Stimulated activated CD4-positive, alpha-beta T cell treated with anti-CD3 and anti-CD28 coated beads, Interleukin-12 subunit alpha, Interleukin-12 subunit beta, amount 100 ng/mL, for 48 hours (primary cell): ENCODE results near the gene VEPH1.

ENCODE experiments used
- DNase-seq, 3 donors: peaks; one replicate each; pipeline ENCODE4 v3.0.0-alpha.2; 2020; ENCODE audit warnings: low read depth in 2 of 3, low spot score in 1 of 3

The VEPH1 gene

DNA sequence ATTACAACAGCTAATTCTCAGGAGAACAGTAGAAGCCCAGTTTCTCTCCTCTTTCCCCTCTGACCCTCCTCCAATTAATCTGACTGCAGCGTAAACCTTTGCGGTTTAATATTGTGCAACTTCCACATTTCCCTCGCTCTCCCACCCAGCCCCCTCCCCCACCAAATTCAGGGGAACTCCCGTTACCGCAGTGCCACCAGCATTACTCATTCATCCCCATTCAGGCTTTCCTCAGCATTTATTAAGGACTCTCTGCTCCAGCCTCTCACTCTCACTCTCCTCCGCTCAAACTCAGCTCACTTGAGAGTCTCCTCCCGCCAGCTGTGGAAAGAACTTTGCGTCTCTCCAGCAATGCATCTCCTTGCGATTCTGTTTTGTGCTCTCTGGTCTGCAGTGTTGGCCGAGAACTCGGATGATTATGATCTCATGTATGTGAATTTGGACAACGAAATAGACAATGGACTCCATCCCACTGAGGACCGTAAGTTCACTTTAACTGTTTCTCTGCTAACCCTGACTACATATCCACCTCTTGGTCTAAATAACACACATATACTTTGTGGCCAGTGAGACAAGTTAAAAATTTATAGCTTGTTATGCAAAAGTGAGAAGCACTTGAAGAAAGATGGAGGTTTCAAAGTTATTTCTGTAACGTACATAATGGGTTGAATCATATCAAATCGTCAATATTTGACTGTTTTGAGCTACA is 66.5 kb downstream of the VEPH1 start, which contains the start of gene PTX3:
Gene PTX3, plus strand, starts transcription at position 268 of the 709 bp plus-strand sequence. Its CDS starts 84 bp downstream, at position 352.
- no peak for DNase-seq

DNA sequence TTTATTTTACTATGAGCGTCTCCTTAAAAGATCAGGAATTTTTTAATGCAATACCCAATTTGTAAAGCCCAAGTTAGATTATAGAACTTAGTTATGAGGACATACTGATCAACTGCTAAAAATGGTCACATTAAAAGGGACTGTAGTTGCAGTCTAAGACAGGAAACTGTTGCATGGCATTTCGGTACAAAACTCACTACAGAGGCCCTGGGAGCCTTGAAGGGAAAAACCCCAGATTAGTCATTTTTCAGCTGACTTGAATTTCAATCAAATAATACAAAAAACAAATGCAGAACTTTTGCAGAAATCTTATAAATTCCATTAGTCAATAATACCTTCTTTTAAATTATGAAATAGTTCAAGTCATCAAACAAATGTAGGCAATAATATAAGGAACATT is 73.5 kb downstream of the VEPH1 start:
- DNase-seq, result no peak

GRCh38 chr3:157428853-157429252 is 74.4 kb downstream of the VEPH1 start:
- no peak for DNase-seq

- DNase-seq, result no peak
Observed at GRCh38 chr3:157427901-157428300, 75.3 kb downstream of the VEPH1 start.

DNA sequence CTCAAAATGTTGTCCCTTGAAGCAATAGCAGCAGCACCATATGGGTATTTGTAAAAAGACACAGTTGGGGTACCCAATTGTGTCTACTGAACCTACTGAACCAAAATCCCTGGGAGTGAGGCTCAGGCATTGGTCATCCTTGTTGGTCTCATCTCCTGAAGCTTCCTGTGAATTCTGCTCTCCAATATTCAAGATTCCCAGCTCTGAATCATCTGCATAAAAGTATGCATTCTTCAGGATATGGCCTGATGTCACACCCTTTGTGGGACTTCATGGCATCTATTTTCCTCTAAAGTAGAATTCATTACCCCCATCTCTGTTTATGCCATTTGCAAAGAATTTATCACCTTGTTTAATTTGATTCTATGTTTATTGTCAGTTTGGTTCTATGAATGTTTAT is 79.9 kb downstream of the VEPH1 start:
- DNase-seq, result no peak

GRCh38 chr3:157420606-157421130 is 82.5 kb downstream of the VEPH1 start:
- no peak for DNase-seq

GRCh38 chr3:157418104-157418503 is 85.1 kb downstream of the VEPH1 start:
- no peak for DNase-seq

DNA sequence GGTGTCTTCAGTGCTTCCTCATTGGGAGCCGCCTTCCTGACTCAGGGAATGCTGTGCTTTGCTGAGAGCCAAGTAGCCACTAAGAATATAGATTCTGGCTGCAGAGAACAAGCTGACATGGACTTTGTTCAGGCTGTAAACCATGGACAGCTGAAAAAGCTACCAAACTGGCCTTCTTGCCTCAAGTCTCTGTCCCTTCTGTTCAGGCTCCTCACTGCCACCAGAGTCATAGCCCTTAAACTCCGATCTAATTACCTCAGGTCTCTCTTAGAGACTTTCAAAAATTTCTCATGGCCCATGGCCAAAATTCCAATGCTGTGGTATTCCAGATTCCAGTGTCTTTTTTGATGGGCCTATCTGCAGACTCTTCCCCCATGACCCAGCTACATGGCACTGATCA is 86.0 kb downstream of the VEPH1 start:
- DNase-seq, result no peak

- no peak for DNase-seq
Observed at GRCh38 chr3:157416347-157417087, 86.7 kb downstream of the VEPH1 start.

- DNase-seq, result no peak
Observed at GRCh38 chr3:157414861-157415260, 88.4 kb downstream of the VEPH1 start.

DNA sequence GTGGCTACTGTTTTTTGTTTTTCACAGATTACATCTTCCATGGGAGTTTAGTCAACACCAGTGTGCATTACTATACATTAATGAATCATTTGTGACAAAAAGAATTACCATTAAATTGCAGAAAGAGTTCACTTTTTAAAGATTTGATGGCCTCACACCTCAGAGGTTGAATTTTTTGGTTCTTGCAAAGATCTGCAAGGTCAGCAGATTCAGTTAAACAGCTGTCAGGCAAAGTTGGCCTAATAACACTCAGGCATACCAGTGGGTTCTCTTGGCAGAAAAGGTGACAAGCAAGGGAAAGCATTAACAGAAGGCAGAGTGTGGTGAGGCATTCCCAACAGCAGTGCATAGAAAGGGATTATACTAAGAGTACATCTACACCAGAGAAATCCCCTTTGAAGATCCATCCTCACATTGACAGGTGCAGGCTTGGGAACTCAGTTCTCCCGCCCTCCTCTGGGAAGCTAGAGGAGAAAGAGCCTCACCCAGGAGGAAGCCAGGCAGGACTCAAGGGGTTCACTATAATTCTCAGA is 90.8 kb downstream of the VEPH1 start:
- DNase-seq, result no peak

DNA sequence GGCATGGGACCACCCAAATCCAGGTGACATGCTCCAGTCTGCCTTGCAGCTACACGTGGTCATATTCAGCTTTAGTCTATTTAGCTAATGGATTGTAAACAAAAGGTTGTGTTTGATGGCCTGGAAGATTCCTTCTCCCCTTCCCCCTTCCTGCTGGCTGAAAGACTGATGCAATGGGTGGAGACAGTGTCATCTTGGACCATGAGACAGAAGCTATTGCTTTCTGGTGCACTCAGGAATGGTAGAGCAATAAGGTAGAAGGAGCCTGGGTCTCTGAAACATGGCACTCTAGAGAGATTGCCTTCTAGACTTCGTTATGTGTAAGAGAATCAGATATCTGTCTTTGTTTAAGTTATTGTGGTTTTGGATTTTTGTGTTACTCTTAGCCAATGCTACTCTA is 92.3 kb downstream of the VEPH1 start:
- no peak for DNase-seq

DNA sequence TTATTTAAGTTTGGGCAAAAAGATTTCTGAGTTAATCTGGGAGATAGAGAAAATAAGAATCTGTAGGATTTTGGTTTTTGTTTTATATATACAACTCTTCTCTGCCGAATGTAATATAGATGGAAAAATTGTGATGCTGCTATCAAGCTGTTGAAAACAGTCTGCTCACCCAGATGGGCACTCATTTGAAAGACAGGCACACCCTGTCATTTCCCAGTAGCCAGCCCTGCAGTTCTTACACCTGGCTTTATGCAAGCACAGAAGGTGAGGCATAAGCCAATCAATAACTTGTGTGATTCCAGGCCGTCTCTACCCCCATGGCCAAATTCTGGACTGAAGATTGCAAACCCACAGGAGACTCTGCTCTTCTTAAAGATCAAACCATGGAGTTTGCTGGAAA is 93.7 kb downstream of the VEPH1 start:
- no peak for DNase-seq

- DNase-seq, result no peak
Observed at GRCh38 chr3:157408499-157409149, 94.6 kb downstream of the VEPH1 start.

- no peak for DNase-seq
Observed at GRCh38 chr3:157407769-157408168, 95.4 kb downstream of the VEPH1 start.

DNA sequence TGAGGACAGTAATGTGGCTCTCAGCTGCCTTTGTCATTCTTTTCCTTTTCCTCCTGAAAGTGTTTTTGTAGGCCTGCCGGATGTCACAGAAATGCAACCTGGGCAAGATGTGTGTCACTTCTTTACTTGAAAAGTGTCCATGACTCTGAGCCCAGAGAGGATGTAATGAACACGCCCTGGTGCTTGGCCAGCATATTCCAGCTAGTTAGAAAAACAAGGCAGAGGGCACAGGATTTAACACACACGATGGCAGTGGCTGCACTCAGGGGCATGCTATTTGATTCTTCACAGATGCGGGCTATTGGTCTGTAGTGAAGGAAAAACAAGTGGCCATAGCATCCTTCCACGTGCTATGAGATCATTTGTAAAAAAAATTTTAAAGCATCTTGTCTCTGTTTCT is 96.8 kb downstream of the VEPH1 start:
- DNase-seq, result no peak

DNA sequence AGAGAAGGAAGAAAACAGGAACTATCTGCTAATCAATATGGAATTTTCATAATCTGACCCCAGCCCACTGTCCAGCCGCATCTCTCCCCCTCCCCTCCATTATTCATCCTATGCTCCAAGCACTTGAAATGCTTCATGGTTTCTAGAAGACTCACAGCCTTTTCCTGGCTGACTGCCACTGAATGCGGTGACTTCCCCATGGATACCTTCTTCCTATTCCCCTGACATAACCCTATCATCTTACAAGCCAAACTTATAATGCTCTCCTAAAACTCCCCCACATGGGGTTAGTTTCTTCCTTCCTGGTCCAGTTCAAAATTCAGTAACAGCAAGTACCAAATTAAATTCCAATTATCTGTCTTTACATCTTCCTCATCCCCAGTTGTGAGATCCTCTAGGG is 97.8 kb downstream of the VEPH1 start:
- no peak for DNase-seq

GRCh38 chr3:157404381-157404780 is 98.8 kb downstream of the VEPH1 start:
- no peak for DNase-seq

GRCh38 chr3:157398598-157398997 is 104.6 kb downstream of the VEPH1 start:
- no peak for DNase-seq

- DNase-seq, result no peak
Observed at GRCh38 chr3:157394411-157394810, 108.8 kb downstream of the VEPH1 start.

DNA sequence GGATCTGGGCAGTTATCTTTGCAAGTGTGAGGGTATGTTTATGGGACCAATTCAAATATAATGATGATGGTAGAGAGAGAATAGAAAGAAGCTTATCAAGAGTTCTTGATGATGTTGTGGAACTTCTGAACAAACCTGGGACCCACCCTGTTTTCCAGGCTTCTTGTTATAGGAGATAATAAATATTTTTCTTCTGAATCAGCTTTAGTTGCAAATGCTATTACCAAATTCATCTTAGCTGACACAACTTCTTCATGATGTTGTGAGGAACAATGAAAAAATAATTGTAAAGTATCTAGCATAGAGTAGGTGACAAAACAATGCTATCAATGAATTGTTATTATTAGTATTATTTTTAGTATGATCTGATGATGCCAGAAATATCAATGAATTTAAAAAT is 110.1 kb downstream of the VEPH1 start:
- DNase-seq, result no peak

- DNase-seq, result no peak
Observed at GRCh38 chr3:157392104-157392503, 111.1 kb downstream of the VEPH1 start.
